Measurements from ENCODE around the gene PRKCE. TPM values are rescaled to one million over a fixed set of nuclear protein-coding genes. Genes with fewer than 3 reads are reported as not detected.

PRKCE gene
- total RNA-seq, 1 donor from 2014 or later = 85.0 TPM

GRCh38 chr2:45844796-45845457, 193.5 kb downstream of the PRKCE start:
- intact Hi-C loops (cut with DNase I) = no loop called here
- no peak overlapping the region for H3K27ac ChIP-seq
- no peaks in the 10 kb centered on the region for H3K36me3 ChIP-seq
- ATAC-seq (no peak), DNase-seq (no peak)
- no peak overlapping the region for H3K4me3 ChIP-seq
- no peak for TF ChIP-seq CTCF (IDR thresholded peaks at IDR 0.05)
- peaks cover 37% of the 10 kb centered on the region for H3K4me1 ChIP-seq
- H3K9me3 ChIP-seq = no peaks in the 10 kb centered on the region
- no peaks in the 10 kb centered on the region for H3K27me3 ChIP-seq (ENCODE audit: low read depth)

- TF ChIP-seq CTCF (IDR thresholded peaks at IDR 0.05) = no peak
- H3K9me3 ChIP-seq = no peaks in the 10 kb centered on the region
Observed at GRCh38 chr2:45845566-45845965, 194.1 kb downstream of the PRKCE start.

GRCh38 chr2:45849491-45850283, 198.2 kb downstream of the PRKCE start:
- intact Hi-C loops (cut with DNase I) = no loop called here
- Histone ChIP-seq H3K4me1 (peaks cover 9% of the 10 kb centered on the region), H3K27ac (no peak overlapping the region)

More at GRCh38 chr2:45845566-45845965, 194.1 kb downstream of the PRKCE start:
- Histone ChIP-seq H3K4me3 (no peak overlapping the region), H3K27ac (no peak overlapping the region), H3K4me1 (peaks cover 30% of the 10 kb centered on the region), H3K36me3 (no peaks in the 10 kb centered on the region), H3K27me3 (ENCODE audit: low read depth) (no peaks in the 10 kb centered on the region)
- no peak for ATAC-seq
- no peak for DNase-seq
- intact Hi-C loops (cut with DNase I) = no loop called here

GRCh38 chr2:45850558-45850957, 199.1 kb downstream of the PRKCE start:
- H3K4me1 ChIP-seq = peaks cover 7% of the 10 kb centered on the region
- no peaks in the 10 kb centered on the region for H3K27me3 ChIP-seq (ENCODE audit: low read depth)
- no peak for DNase-seq
- H3K36me3 ChIP-seq = no peaks in the 10 kb centered on the region
- H3K4me3 ChIP-seq = no peak overlapping the region
- intact Hi-C loops (cut with DNase I) = no loop called here
- no peak for TF ChIP-seq CTCF (IDR thresholded peaks at IDR 0.05)
- H3K9me3 ChIP-seq = no peaks in the 10 kb centered on the region
- H3K27ac ChIP-seq = no peak overlapping the region
- ATAC-seq = no peak

More at GRCh38 chr2:45849491-45850283, 198.2 kb downstream of the PRKCE start:
- Histone ChIP-seq H3K4me3 (no peak overlapping the region), H3K36me3 (no peaks in the 10 kb centered on the region), H3K9me3 (no peaks in the 10 kb centered on the region), H3K27me3 (ENCODE audit: low read depth) (no peaks in the 10 kb centered on the region)
- no peak for DNase-seq
- no peak for TF ChIP-seq CTCF (IDR thresholded peaks at IDR 0.05)
- ATAC-seq = no peak

GRCh38 chr2:45851111-45851510, 199.6 kb downstream of the PRKCE start:
- H3K27ac ChIP-seq = no peak overlapping the region
- H3K4me1 ChIP-seq = peaks cover 9% of the 10 kb centered on the region
- ATAC-seq (no peak), DNase-seq (no peak)
- TF ChIP-seq CTCF (IDR thresholded peaks at IDR 0.05) = no peak
- no peaks in the 10 kb centered on the region for H3K9me3 ChIP-seq
- no peaks in the 10 kb centered on the region for H3K27me3 ChIP-seq (ENCODE audit: low read depth)
- H3K4me3 ChIP-seq = no peak overlapping the region
- H3K36me3 ChIP-seq = no peaks in the 10 kb centered on the region
- intact Hi-C loops (cut with DNase I) = no loop called here
